GM18868 (cell line): ENCODE data around the gene EYA2.
"Not testable (repeated sequence)": the region's sequence is repeated elsewhere in the genome, so short reads cannot be mapped to it uniquely, and the experiment has no call there.

ENCODE experiments used
- ATAC-seq: cut with Tn5 transposase; IDR thresholded peaks from one replicate; pipeline ENCODE4 v1.9.1; 2021; ENCODE audit warnings: mild to moderate bottlenecking, moderate library complexity; ENCODE audit not compliant: unreplicated experiment

Gene EYA2, protein sequence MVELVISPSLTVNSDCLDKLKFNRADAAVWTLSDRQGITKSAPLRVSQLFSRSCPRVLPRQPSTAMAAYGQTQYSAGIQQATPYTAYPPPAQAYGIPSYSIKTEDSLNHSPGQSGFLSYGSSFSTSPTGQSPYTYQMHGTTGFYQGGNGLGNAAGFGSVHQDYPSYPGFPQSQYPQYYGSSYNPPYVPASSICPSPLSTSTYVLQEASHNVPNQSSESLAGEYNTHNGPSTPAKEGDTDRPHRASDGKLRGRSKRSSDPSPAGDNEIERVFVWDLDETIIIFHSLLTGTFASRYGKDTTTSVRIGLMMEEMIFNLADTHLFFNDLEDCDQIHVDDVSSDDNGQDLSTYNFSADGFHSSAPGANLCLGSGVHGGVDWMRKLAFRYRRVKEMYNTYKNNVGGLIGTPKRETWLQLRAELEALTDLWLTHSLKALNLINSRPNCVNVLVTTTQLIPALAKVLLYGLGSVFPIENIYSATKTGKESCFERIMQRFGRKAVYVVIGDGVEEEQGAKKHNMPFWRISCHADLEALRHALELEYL

DNA sequence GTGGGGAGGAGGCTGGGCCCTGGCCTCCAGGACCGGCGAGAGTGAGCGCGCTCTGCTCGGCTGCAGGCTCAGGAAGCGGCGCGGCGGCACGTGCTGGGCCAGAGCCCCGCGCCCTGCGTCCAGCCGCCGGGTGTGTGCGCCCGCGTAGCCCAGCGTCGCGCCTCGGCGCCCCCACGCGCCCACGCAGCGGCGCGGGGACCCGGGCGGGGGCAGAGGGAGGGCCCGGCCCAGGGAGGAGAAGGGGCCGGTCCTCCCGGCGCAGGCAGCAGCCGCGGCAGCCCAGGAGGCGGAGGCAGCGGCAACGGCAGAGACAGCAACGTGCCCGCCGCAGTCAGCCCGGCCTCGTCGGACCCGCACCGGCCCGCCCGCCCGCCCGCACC is at the start of gene EYA2:
Gene EYA2, plus strand, starts transcription at position 265 of the 380 bp plus-strand sequence. CDS start 95,168 bp downstream, outside the sequence.
- no peak for ATAC-seq

DNA sequence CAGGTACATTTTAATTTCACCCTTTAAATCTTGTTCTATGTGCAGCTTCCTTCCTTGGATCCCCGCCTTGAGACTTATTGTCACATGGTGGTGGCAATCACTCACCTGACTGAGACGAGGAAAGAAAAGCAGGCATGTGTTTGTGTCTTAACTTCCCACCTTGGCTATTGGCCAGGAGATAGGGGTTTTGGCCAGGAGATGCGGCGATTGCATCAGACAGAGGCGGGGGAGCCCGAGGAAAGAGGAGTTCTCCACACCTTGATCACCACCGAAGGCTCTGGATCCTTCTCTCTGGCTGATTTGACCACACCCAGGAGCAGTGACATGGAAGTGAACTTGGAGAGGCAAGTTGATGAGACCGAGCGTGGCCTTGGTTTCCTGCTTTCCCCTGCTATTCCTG is 49.7 kb upstream of the EYA2 start:
- ATAC-seq = no peak

DNA sequence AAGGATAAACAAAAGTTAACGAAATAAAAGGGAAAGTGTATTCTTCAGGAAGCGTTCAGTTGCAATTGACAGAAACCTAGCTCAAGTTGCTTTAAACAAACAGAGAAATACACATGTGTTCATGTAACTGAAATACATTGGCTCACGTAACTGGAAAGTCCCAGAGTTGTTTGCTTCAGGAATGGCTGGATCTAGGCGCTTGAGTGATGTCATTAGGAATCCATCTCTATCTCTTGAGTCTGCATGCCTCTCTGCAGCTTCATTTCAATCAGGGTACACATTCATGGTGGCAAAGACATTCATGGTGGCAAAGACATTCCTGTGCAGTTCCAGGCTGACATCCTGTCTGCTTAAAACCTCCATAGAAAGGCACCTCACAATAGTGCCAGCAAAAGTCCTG is 45.4 kb upstream of the EYA2 start:
- ATAC-seq = no peak

DNA sequence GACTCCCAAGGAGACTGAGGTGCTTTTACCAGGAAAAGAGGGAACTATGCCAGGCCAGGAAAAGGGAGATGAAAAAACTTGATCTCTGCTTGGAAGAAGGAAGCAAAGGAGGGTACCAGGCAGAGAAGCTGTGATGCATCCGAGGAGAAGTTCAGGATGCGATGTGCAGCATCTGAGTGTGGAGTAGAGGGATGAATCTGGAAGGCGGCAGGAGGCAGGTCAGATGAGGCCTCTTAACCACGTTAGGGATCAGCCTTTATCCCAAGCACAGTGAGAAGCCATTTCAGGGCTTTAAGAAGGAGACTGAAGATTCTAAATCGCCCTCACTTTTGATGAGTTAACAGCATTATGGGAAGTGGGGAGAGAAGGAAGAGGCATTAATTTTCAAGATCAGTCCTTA is 44.9 kb upstream of the EYA2 start:
- no peak for ATAC-seq

DNA sequence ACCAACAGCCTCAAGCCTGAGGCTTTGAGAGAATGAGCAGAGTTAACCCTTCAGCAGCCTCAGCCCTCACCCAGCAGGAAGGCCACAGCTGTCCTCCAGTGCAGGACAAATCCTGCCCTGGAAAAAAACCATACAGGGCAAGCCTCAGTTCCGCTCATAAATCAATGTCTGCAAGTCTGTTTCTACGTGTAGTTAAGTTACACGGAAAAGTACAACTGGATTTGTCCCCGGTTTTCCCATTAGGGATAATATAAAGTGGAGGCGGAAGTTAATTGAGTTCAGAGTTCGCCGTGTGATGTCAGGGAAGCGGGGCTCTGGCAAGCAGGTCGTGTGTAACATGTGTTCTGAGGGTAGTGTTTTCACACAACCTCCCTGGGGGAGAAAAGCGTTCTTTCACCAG is 44.2 kb upstream of the EYA2 start:
- ATAC-seq = no peak

DNA sequence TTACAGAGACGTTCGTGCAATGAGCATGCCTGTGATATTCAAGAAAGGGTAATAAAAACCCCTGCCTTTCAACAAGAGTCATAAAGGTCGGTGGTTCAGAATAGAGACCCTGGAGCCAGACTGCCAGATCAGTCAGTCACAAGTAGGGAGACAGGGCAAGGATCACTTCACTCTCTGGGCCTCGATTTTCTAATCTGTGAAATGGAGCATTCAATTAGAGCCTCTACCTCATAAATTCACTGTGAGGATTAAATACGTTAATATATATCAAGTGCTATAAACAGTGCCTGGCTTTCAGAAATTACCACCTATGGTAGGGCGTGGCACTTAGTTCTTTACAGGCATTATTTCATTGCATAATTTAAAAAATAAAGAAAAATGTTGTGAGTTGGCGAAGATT is 43.7 kb upstream of the EYA2 start:
- ATAC-seq = no peak

DNA sequence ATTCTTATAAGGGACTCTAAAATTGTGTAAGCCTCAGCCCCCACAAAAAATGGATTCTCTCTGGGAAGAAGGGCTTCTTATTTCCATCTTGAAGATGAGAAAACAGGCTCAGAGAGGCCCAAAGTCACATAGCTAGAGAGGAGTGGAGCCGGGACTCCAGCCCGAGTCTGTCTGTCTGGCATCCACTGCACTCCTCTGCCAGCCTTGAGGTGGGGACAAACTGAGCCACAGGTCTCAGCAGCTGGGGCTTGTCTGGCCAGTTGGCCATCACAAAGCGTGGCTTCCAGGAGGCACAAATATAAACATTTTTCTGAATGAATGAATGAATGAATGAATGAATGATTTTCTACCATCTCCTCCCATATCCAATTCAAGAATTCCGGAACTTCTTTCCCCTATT is 42.9 kb upstream of the EYA2 start:
- no peak for ATAC-seq

DNA sequence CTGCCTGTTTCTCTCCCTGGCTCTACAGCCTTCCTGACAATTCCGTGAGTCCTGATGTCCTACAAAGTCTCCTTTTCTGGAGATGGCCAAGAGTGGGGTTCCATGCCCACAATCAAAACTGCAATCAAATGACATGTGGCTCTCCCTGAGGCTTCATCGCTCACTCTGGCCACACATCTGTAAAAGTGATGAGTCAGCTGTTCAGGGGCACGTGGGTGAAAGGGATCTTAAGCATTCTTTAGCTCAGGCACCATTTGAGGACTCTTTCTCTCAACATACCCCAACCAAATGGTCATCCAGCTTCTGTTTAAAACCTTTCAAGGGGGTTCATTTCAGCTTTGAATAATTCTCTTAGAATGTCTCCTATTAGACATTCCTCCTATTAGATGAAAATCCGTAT is 42.3 kb upstream of the EYA2 start:
- ATAC-seq = no peak

DNA sequence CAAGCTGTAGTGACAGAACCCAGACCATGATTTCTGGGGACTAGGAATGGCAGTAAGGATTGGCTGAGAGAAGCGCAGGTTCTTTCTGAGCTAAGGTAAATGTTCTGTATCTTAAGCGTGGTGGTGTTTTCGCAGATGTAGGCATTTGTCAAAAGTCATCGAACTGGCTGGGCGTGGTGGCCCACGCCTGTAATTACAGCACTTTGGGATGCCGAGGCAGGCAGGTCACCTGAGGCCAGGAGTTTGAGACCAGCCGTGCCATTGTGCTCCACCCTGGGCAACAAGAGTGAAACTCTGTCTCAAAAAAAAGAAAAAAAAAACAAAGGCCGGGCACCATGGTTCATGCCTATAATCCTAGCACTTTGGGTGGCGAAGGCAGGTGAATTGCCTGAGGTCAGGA is 40.7 kb upstream of the EYA2 start:
- ATAC-seq = no peak

DNA sequence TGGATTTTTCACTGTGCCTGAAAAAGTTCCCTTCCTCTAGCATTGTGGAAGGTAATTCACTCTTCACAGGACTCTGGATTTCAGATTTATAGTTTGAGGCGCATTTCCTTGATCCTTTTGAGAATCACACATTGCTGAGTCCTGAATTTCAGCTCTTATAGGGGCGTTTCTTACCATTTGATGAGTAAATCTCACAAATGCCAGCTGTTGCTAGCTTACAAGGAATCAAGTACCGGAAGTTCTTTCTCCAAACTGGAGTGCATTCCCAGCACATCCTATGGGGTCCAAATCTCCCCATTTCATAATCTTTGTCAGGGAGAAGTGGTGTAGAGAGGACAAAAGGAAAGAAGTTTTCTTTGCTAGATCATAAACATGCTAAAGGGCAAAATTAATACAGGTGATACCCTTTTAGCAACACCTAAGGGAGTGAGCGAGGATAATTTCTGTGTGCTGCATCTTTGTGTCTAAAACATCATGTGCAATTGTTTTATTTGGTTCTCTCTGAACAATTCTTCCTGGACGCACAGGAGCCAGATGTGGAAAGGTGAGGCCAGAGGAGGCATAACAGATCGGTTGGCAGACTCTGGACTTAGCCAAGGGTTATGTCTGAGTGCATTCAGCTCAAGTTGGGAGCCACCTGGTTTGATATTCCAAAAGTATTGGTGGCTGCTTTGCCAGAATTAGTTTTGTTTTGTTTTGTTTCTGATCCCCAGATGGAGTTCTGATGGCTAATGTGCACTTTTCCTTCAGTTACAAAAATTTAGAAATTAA is 37.4 kb upstream of the EYA2 start:
- no peak for ATAC-seq

DNA sequence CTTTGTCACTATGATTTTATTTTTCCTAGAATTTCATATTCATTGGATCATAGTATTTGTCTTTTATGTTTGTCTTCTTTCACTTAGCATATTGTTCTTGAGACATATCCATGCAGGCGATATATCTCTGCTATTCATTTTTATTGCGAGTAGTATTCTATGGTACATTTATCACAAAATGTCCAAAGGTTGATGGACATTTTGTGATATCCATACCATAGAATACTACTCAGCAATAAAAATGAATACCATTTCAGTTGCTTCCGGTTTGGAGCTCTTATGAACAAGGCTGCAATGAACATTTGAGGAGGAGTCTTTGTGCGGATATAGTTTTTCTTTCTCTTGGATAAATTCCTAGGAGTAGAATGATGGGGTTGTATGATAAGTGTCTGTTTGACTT is 28.8 kb upstream of the EYA2 start:
- no peak for ATAC-seq

DNA sequence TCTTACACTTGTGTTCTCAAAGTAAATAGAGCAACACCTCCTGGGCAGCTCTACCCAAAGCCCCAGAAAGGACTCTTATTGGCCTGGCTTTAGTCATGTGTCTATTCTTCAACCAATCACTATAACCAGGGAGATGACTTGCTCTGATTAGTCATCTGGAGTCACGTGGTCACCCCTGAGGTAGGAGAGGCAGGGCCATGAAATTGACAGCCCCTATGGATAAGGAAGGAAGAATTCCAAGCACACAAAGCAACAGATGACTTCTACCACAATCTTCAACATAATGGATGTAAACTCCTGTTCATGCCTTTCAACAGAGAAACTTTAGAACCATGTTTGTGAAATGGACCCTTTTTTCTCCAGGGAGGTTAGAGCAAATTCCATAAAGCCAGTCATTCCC is 24.6 kb upstream of the EYA2 start:
- no peak for ATAC-seq

DNA sequence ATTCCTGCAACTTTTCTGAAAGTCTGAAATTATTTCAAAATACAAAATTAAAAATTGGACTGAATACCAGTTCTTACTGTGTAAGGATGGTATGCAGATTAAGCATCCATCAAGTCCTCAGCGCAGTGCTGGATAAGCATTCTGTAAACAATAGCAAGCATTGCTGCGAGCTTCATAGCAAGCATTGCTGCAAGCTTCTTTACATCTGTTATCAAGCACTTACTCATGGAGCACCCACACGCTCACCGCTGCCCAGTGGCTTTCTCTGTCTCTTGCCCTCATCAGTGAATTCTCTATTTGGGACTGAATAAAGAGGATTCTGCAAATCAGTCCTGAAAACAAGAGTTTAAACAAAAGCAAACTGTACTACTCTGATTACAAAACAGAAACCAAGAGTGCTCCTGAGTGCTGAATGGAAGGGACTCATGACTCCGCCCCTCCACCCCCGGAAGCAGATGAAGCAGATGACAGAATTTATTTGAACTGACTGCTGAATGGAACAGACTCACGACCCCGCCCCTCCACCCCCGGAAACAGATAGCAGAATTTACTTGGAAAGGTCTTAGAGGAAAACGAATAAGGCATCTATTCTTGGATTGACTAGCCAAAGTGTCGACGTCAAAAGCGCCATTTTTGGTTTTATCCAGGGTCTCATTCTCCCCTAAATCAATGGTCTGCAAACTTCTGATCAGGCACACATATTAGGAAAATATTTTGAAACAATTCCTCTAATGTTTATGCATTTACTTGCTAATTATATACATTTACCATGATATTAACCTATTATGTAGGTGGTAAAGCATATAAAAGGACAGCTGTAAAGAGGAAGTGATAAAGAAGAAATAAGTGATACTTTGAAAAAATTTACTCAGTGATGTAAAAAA is 22.1 kb upstream of the EYA2 start:
- ATAC-seq = no peak

DNA sequence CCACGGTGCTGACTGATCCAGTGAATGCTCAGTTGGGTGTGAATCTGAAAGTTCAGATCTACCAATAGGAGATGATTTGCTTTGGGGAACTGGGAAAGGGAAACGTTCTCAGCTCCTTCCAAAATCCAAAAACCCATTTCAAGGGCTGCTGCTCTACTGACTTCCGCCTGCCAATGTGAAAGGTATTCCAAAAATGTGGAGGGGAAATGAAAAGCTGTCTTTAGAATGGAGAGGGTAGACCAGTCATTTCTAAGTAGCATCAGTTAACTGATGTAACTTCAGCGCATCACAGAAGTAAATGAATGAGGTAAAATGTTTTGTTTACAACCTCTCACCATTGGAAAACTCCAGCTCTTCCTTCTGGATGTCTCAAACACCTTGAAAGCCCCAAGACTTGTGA is 19.6 kb upstream of the EYA2 start:
- no peak for ATAC-seq

DNA sequence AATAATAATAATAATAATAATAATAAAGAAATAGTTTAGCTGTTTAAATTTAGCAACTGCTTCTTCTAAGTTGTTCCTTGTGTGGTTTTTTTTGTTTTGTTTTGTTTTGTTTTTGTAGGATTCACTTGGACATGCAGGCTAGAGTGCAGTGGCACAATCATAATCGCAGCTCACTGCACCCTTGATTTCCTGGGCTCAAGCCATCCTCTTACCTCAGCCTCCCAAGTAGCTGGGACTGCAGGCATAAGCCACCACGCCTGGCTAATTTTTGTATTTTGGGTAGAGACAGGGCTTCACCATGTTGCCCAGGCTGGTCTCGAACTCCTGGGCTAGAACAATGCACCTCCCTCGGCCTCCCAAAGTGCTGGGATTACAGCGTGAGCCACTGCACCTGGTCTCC is 15.3 kb upstream of the EYA2 start:
- ATAC-seq = no peak

DNA sequence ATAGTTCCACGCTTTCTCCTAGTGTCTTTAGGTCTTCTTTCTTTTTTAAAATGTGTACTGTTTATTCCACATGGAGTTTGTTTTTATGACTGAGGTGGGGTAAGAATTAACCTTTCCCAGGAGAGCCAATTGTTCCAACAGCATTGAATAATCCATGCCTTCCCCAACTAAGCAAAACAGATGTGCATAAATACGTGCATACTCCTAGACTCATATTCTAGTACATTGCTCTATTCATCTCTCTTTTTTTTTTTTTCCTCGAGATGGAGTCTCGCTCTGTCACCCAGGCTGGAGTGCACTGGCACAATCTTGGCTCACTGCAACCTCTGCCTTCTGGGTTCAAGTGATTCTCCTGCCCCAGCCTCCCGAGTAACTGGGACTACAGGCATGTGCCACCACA is 14.7 kb upstream of the EYA2 start:
- not testable (repeated sequence) for ATAC-seq

DNA sequence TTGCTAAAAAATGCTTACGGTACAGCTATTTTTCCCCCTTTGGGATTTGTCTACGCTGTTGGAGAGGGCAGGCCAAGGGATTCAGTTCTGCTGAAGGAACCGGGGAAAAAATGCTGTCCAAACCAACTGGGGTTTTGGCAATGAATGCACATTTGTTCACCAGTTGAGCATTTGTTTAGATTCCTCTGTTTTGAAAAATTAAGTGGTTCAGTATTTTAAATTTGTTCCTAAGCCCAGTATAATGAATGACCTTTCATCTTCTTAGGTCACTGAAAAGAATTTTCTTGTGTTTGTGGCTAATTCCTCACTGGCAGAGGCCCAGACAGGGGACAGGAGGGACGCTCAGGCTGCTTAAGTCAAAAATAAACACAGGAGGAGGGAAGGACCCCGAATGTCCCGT is 10.8 kb upstream of the EYA2 start:
- no peak for ATAC-seq

DNA sequence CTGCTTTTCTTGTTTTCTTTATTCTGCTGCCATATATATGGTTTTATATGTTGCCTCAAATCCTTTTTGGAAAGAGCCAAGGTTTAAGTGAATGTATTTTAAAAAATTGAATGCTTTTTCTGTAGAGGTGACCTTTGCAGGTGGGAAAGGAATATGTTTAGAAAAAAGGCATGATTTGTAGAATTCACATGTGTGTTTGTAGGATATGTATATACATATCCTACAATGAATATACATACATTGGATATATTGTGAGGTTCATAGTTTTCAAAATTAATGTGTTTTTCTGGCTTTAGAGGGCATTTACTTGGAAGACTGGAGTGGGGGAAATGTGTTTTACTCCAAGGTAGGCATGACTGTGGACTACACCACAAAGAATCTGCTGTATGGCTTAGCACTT is 4.0 kb upstream of the EYA2 start:
- no peak for ATAC-seq

DNA sequence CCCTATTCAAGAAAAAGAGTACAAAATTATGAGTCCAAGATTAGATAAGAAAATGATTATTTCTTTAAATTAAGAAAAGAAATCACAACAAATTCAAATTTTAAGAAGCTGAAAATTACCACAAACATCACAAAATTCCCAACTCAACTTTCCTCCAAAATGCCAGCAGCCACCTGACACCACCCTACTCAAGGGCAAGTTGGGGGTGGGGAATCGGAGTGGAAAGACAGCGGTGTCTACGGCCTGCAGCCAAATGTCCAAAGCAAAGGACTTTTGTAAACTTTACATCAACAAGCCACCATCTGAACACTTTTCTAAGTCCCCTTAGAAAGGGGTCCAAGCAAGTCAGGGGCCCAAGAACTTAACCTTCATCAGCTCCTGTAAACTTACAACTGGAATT is 1.6 kb upstream of the EYA2 start:
- no peak for ATAC-seq

DNA sequence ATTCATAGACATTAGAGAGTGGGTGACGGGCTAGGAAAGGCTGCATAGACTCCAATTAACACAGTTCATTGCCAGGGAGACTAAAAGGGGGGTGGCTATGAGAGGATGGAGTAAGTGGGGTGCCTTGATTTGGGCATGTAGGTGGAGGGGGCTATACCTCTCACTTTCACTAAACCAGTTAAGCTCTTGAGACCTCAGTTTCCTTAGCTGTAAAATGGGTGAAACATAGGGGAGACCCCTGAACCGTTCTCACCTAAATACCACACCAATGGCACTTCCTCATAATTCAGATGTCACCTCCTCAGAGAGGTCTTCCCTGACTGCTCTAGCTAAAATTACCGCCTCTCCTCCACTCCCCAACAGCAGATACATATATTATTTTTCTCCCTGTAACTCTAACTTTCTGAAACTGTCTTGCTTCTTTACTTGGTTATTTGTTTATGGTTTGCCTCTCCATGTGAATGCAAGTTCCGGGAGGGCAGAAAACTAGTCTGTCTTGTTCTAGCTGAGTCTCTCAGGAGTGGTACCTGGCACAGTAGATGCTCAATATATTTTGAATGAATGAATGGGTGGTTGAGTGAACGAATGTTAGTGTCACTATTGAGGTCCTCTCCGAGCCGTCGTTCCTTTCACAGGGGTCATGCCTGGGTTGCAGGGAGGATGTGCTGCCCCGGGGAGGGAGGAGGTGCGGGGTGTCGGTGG is 615 bp upstream of the EYA2 start:
- no peak for ATAC-seq
